Fibroblast of upper back skin (primary cell): Measurements from ENCODE around the gene APBB3.

Source experiments
- DNase-seq: peaks from one replicate; pipeline ENCODE4 v3.0.0-alpha.2; 2013

The APBB3 gene

GRCh38 chr5:140550147-140551079 is 14.0 kb downstream of the APBB3 start:
- no peak for DNase-seq

- peak; percentile 18 for DNase-seq
These were observed 14.9 kb downstream of the APBB3 start for GRCh38 chr5:140549237-140550144.

- DNase-seq: no peak
These were observed 15.6 kb downstream of the APBB3 start for GRCh38 chr5:140548791-140549190.

GRCh38 chr5:140548300-140548688 is 16.1 kb downstream of the APBB3 start:
- DNase-seq: no peak

GRCh38 chr5:140547508-140548299 is 16.7 kb downstream of the APBB3 start, which contains the start of gene EIF4EBP3:
Gene EIF4EBP3 (plus strand): TSS chr5:140547662. CDS start chr5:140547738, 76 bp downstream.
- DNase-seq: peak; percentile 93

- no peak for DNase-seq
These were observed 17.4 kb downstream of the APBB3 start for GRCh38 chr5:140546851-140547507.

GRCh38 chr5:140545606-140546005 is 18.8 kb downstream of the APBB3 start:
- DNase-seq: no peak

GRCh38 chr5:140544986-140545385 is 19.4 kb downstream of the APBB3 start:
- DNase-seq: no peak

- no peak for DNase-seq
These were observed 21.4 kb downstream of the APBB3 start for GRCh38 chr5:140542972-140543371.

GRCh38 chr5:140540227-140540626 is 24.2 kb downstream of the APBB3 start:
- DNase-seq: no peak

GRCh38 chr5:140524003-140524402 is 40.4 kb downstream of the APBB3 start:
- DNase-seq: no peak

- DNase-seq: no peak
These were observed 51.3 kb downstream of the APBB3 start for GRCh38 chr5:140513124-140513523.

GRCh38 chr5:140509898-140510297 is 54.5 kb downstream of the APBB3 start:
- no peak for DNase-seq
